ENCODE results near the gene GALNT12.

The GALNT12 gene

DNA sequence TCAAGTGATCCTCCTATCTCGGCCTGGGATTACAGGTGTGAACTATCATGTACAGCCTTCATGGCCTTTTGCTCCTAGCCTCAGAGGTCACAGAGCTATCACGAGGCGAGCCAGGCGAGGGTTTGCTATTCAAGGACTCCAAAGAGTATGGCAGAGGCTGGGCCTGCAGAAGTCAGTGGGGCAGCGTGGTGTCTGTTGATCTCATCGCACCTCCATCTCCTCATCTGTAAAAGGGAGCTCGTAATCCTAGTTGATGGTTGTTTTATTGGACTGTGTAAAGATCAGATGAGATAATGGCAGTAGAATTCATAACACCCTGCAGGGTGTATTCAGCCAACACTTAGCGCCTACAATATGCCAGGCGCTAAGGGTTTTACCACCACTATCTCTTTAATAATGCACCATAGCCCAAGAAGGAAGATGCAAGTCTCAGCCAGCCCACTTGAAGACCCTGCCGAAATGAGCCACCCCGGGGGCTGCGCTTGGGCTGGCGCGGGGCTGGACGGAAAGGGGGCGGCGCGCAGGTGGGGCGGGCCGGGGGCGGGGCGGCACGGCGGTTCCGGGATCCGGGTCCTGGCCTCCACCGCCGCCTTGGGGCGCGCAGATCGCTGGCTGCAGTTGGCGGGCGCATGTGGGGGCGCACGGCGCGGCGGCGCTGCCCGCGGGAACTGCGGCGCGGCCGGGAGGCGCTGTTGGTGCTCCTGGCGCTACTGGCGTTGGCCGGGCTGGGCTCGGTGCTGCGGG lies at the start of gene GALNT12 (continued):
- TF ChIP-seq ZNF292 (tag by site-specific recombination; IDR thresholded peaks at IDR 0.05; ENCODE audit: borderline replicate concordance, low read depth) = no peak
- no peak for TF ChIP-seq ZNF214 (tag by site-specific recombination; IDR thresholded peaks at IDR 0.05; ENCODE audit: borderline replicate concordance)
- TF ChIP-seq, protein P1, sequence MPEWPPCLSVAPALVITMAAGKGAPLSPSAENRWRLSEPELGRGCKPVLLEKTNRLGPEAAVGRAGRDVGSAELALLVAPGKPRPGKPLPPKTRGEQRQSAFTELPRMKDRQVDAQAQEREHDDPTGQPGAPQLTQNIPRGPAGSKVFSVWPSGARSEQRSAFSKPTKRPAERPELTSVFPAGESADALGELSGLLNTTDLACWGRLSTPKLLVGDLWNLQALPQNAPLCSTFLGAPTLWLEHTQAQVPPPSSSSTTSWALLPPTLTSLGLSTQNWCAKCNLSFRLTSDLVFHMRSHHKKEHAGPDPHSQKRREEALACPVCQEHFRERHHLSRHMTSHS (tag by site-specific recombination; IDR thresholded peaks at IDR 0.05) = no peak
- TF ChIP-seq ZNF624 (tag by site-specific recombination; IDR thresholded peaks at IDR 0.05) = no peak
- TF ChIP-seq, protein P2, sequence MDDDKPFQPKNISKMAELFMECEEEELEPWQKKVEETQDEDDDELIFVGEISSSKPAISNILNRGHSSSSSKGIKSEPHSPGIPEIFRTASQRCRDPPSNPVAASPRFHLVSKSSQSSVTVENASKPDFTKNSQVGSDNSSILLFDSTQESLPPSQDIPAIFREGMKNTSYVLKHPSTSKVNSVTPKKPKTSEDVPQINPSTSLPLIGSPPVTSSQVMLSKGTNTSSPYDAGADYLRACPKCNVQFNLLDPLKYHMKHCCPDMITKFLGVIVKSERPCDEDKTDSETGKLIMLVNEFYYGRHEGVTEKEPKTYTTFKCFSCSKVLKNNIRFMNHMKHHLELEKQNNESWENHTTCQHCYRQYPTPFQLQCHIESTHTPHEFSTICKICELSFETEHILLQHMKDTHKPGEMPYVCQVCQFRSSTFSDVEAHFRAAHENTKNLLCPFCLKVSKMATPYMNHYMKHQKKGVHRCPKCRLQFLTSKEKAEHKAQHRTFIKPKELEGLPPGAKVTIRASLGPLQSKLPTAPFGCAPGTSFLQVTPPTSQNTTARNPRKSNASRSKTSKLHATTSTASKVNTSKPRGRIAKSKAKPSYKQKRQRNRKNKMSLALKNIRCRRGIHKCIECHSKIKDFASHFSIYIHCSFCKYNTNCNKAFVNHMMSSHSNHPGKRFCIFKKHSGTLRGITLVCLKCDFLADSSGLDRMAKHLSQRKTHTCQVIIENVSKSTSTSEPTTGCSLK (tag by site-specific recombination; IDR thresholded peaks at IDR 0.05) = no peak
- TF ChIP-seq ZNF121 (tag by site-specific recombination; IDR thresholded peaks at IDR 0.05) = no peak
- TF ChIP-seq ZNF266 (tag by site-specific recombination; IDR thresholded peaks at IDR 0.05; ENCODE audit: low read depth) = no peak
- TF ChIP-seq KLF7 (tag by site-specific recombination; IDR thresholded peaks at IDR 0.05; ENCODE audit: borderline replicate concordance) = no peak
- TF ChIP-seq ZNF140 (tag by site-specific recombination; IDR thresholded peaks at IDR 0.05) = no peak
- no peak for TF ChIP-seq ZNF747 (tag by site-specific recombination; IDR thresholded peaks at IDR 0.05)
- TF ChIP-seq ZNF132 (tag by site-specific recombination; IDR thresholded peaks at IDR 0.05; ENCODE audit: borderline replicate concordance) = no peak
- TF ChIP-seq, protein P3, sequence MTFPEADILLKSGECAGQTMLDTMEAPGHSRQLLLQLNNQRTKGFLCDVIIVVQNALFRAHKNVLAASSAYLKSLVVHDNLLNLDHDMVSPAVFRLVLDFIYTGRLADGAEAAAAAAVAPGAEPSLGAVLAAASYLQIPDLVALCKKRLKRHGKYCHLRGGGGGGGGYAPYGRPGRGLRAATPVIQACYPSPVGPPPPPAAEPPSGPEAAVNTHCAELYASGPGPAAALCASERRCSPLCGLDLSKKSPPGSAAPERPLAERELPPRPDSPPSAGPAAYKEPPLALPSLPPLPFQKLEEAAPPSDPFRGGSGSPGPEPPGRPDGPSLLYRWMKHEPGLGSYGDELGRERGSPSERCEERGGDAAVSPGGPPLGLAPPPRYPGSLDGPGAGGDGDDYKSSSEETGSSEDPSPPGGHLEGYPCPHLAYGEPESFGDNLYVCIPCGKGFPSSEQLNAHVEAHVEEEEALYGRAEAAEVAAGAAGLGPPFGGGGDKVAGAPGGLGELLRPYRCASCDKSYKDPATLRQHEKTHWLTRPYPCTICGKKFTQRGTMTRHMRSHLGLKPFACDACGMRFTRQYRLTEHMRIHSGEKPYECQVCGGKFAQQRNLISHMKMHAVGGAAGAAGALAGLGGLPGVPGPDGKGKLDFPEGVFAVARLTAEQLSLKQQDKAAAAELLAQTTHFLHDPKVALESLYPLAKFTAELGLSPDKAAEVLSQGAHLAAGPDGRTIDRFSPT (tag by site-specific recombination; IDR thresholded peaks at IDR 0.05) = peak; percentile 50; the same call in 1 of the 2 replicates
- TF ChIP-seq ZNF600 (tag by site-specific recombination; IDR thresholded peaks at IDR 0.05) = 0 out of 2 replicates have a peak, but pooled peaks have one; percentile 27
- no peak for TF ChIP-seq ZNF433 (tag by site-specific recombination; IDR thresholded peaks at IDR 0.05; ENCODE audit: low read depth)
- no peak for TF ChIP-seq ZNF426 (tag by site-specific recombination; IDR thresholded peaks at IDR 0.05)
- TF ChIP-seq, protein P4, sequence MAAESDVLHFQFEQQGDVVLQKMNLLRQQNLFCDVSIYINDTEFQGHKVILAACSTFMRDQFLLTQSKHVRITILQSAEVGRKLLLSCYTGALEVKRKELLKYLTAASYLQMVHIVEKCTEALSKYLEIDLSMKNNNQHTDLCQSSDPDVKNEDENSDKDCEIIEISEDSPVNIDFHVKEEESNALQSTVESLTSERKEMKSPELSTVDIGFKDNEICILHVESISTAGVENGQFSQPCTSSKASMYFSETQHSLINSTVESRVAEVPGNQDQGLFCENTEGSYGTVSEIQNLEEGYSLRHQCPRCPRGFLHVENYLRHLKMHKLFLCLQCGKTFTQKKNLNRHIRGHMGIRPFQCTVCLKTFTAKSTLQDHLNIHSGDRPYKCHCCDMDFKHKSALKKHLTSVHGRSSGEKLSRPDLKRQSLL (tag by site-specific recombination; IDR thresholded peaks at IDR 0.05) = no peak
- no peak for TF ChIP-seq ZNF623 (tag by site-specific recombination; IDR thresholded peaks at IDR 0.05)
- TF ChIP-seq KLF8 (tag by site-specific recombination; IDR thresholded peaks at IDR 0.05) = no peak
- TF ChIP-seq, protein P5, sequence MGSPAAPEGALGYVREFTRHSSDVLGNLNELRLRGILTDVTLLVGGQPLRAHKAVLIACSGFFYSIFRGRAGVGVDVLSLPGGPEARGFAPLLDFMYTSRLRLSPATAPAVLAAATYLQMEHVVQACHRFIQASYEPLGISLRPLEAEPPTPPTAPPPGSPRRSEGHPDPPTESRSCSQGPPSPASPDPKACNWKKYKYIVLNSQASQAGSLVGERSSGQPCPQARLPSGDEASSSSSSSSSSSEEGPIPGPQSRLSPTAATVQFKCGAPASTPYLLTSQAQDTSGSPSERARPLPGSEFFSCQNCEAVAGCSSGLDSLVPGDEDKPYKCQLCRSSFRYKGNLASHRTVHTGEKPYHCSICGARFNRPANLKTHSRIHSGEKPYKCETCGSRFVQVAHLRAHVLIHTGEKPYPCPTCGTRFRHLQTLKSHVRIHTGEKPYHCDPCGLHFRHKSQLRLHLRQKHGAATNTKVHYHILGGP (tag by site-specific recombination; IDR thresholded peaks at IDR 0.05) = no peak
- no peak for TF ChIP-seq ZNF274 (IDR thresholded peaks at IDR 0.05; ENCODE audit: low read length)
- TF ChIP-seq ZNF274 (tag by site-specific recombination; IDR thresholded peaks at IDR 0.05; ENCODE audit: borderline replicate concordance) = no peak
- TF ChIP-seq ZNF366 (tag by site-specific recombination; conservative IDR thresholded peaks at IDR 0.05) = peak; percentile 53
- TF ChIP-seq ZNF394 (tag by site-specific recombination; IDR thresholded peaks at IDR 0.05; ENCODE audit: borderline replicate concordance) = no peak
- TF ChIP-seq BCL11A (tag by site-specific recombination; IDR thresholded peaks at IDR 0.05; ENCODE audit: low read depth) = no peak
- TF ChIP-seq, protein P6, sequence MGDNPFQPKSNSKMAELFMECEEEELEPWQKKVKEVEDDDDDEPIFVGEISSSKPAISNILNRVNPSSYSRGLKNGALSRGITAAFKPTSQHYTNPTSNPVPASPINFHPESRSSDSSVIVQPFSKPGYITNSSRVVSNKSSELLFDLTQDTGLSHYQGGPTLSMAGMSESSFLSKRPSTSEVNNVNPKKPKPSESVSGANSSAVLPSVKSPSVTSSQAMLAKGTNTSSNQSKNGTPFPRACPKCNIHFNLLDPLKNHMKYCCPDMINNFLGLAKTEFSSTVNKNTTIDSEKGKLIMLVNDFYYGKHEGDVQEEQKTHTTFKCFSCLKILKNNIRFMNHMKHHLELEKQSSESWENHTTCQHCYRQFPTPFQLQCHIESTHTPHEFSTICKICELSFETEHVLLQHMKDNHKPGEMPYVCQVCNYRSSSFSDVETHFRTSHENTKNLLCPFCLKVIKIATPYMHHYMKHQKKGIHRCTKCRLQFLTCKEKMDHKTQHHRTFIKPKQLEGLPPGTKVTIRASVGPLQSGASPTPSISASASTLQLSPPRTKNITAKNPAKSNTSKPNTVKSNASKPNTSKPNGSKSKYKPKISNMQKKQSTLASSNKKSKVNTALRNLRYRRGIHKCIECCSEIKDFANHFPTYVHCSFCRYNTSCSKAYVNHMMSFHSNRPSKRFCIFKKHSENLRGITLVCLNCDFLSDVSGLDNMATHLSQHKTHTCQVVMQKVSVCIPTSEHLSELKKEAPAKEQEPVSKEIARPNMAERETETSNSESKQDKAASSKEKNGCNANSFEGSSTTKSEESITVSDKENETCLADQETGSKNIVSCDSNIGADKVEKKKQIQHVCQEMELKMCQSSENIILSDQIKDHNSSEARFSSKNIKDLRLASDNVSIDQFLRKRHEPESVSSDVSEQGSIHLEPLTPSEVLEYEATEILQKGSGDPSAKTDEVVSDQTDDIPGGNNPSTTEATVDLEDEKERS (tag by site-specific recombination; IDR thresholded peaks at IDR 0.05) = no peak
- no peak for TF ChIP-seq ZNF311 (tag by site-specific recombination; IDR thresholded peaks at IDR 0.05; ENCODE audit: borderline replicate concordance)
- no peak for TF ChIP-seq BCL11B (tag by site-specific recombination; IDR thresholded peaks at IDR 0.05; ENCODE audit: low read depth)
- TF ChIP-seq SETDB1 (IDR thresholded peaks at IDR 0.05; ENCODE audit: insufficient read length, low read length) = no peak
- no peak for TF ChIP-seq TCF7L2 (IDR thresholded peaks at IDR 0.05; ENCODE audit: borderline replicate concordance, low read depth, low read length)

All from HEK293 (cell line).